Testis (tissue), 3 donors: ENCODE measurements around the gene DNAJA4. TPM values are rescaled to one million over a fixed set of nuclear protein-coding genes. Genes with fewer than 3 reads are reported as not detected.

Source experiments
- DNase-seq: peaks from one replicate; pipeline ENCODE4 v3.0.0-alpha.2; 2019
- H3K27ac ChIP-seq, 2 donors: fragments of 200-600 bp; sonication (generic); one replicate each; pipeline ENCODE4 v1.5.1; 2019
- H3K27me3 ChIP-seq: fragments of 200-600 bp; sonication (generic); one replicate; pipeline ENCODE4 v1.5.1; 2019
- H3K36me3 ChIP-seq: fragments of 200-600 bp; sonication (generic); one replicate; pipeline ENCODE4 v1.5.1; 2017; ENCODE audit warnings: low read depth; ENCODE audit errors: missing control alignments
- H3K4me1 ChIP-seq: fragments of 200-600 bp; sonication (generic); one replicate; pipeline ENCODE4 v1.5.1; 2019
- H3K4me3 ChIP-seq, 2 donors: fragments of 200-600 bp; sonication (generic); one replicate each; pipeline ENCODE4 v1.5.1; 2017 to 2019
- H3K9me3 ChIP-seq: fragments of 200-600 bp; sonication (generic); one replicate; pipeline ENCODE4 v1.5.1; 2017
- CTCF ChIP-seq, 3 experiments: fragments of 450-650 bp in 2 of 3; fragments of 200-600 bp in 1 of 3; sonication (generic) in 1 of 3; IDR thresholded peaks; one replicate each; pipeline ENCODE4 v1.5.1; 2016 to 2019; ENCODE audit warnings: antibody characterized with exemption in 3 of 3, mild to moderate bottlenecking in 2 of 3, moderate library complexity in 1 of 3
- POLR2A ChIP-seq: fragments of 450-650 bp; IDR thresholded peaks from one replicate; pipeline ENCODE4 v1.6.1; 2017; ENCODE audit warnings: antibody characterized with exemption, mild to moderate bottlenecking, moderate library complexity
- WGBS, 2 donors: methylation state at CpG; one replicate each; pipeline ENCODE4 v1.1.5; 2018; 5-methylcytosine and 5-hydroxymethylcytosine counted together
- intact Hi-C: fragments of 100-400 bp; cut with DNase I; formaldehyde crosslinking; loops from one replicate; pipeline ENCODE4 v1.15.1; 2023; ENCODE audit warnings: low total_unique reads
- polyA plus RNA-seq: library from polyadenylated mRNA; stranded (reverse); fragments of 350-450 nt; fragmentation: Illumina TruSeq; extraction: RNeasy Lipid Tissue Mini Kit (QIAGEN cat#74804); gene quantifications from one replicate; pipeline ENCODE4 v1.2.3, GENCODE V29; 2014; ENCODE audit warnings: low read depth, low replicate concordance; ENCODE audit not compliant: insufficient read depth
- total RNA-seq, 2 donors: library from RNA; depleted of rRNA; stranded (reverse); fragments of >200 nt; gene quantifications; one replicate each; pipeline ENCODE4 v1.2.3, GENCODE V29; 2016

DNAJA4 gene
- total and polyA plus RNA-seq, 3 donors from 2014 or later = 88.4 to 183 (median 145) TPM

GRCh38 chr15:78301828-78302227, 37.5 kb downstream of the DNAJA4 start:
- Histone ChIP-seq H3K36me3 (no peaks in the 10 kb centered on the region), H3K27ac (no peak overlapping the region), H3K4me1 (peaks cover 8% of the 10 kb centered on the region), H3K27me3 (no peaks in the 10 kb centered on the region), H3K9me3 (no peaks in the 10 kb centered on the region), H3K4me3 (no peak overlapping the region)
- intact Hi-C loops = no loop called here
- no peak for DNase-seq
- 43 to 45% methylated on average over 3 of the region's 3 CpGs for WGBS, 2 donors
- TF ChIP-seq CTCF (IDR thresholded peaks at IDR 0.05) (no peak), POLR2A (no peak)

GRCh38 chr15:78302579-78303312, 38.4 kb downstream of the DNAJA4 start:
- H3K4me1 ChIP-seq = peaks cover 8% of the 10 kb centered on the region
- intact Hi-C loops = no loop called here
- no peaks in the 10 kb centered on the region for H3K9me3 ChIP-seq
- DNase-seq = no peak
- no peaks in the 10 kb centered on the region for H3K36me3 ChIP-seq
- no peaks in the 10 kb centered on the region for H3K27me3 ChIP-seq
- no peak overlapping the region for H3K27ac ChIP-seq
- TF ChIP-seq CTCF (IDR thresholded peaks at IDR 0.05) (no peak), POLR2A (no peak)
- H3K4me3 ChIP-seq = no peak overlapping the region
- WGBS, 2 donors = 67% methylated on average over 5 of the region's 5 CpGs

GRCh38 chr15:78304216-78305066, 40.1 kb downstream of the DNAJA4 start:
- no peak for TF ChIP-seq POLR2A
- TF ChIP-seq CTCF (IDR thresholded peaks at IDR 0.05) = no peak
- no peak for DNase-seq
- H3K27me3 ChIP-seq = no peaks in the 10 kb centered on the region
- 71 to 73% methylated on average over 7 to 8 of the region's 9 CpGs for WGBS, 2 donors
- peaks cover 5% of the 10 kb centered on the region for H3K4me1 ChIP-seq
- no peaks in the 10 kb centered on the region for H3K36me3 ChIP-seq
- H3K9me3 ChIP-seq = no peaks in the 10 kb centered on the region
- no peak overlapping the region for H3K27ac ChIP-seq
- H3K4me3 ChIP-seq = no peak overlapping the region
- intact Hi-C loops = no loop called here

GRCh38 chr15:78306176-78306774, 41.9 kb downstream of the DNAJA4 start:
- Histone ChIP-seq H3K4me3 (no peak overlapping the region), H3K27me3 (no peaks in the 10 kb centered on the region), H3K27ac (no peak overlapping the region), H3K9me3 (no peaks in the 10 kb centered on the region), H3K36me3 (no peaks in the 10 kb centered on the region), H3K4me1 (no peaks in the 10 kb centered on the region)
- intact Hi-C loops = no loop called here
- no peak for DNase-seq
- 60 to 79% methylated on average over 1 to 3 of the region's 3 CpGs for WGBS, 2 donors
- TF ChIP-seq POLR2A (no peak), CTCF (IDR thresholded peaks at IDR 0.05) (no peak)
